ENCODE measurements around the gene CBLIF.

DNA sequence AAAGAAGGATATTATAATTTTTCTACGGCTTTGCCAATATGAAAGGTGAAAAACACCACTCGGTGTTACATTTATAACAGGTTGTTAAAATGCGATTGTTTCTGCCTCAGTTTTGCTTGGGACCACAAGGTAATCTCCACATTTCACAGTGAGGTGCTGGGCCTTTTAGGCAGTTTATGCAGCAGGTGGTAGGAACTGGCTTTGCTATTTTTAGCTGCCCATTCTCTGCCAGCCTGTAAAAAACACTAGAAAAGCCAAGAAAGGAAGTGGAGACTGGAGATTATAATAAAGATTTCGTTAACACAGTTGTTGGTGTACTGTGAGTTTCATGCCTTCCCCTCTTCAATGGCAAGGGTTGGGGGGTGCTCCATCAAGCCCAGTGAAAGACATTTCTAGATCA lies 26.7 kb downstream of the CBLIF start:
- TF ChIP-seq TAF1 (conservative IDR thresholded peaks at IDR 0.05), result no peak
- TF ChIP-seq, protein P1, sequence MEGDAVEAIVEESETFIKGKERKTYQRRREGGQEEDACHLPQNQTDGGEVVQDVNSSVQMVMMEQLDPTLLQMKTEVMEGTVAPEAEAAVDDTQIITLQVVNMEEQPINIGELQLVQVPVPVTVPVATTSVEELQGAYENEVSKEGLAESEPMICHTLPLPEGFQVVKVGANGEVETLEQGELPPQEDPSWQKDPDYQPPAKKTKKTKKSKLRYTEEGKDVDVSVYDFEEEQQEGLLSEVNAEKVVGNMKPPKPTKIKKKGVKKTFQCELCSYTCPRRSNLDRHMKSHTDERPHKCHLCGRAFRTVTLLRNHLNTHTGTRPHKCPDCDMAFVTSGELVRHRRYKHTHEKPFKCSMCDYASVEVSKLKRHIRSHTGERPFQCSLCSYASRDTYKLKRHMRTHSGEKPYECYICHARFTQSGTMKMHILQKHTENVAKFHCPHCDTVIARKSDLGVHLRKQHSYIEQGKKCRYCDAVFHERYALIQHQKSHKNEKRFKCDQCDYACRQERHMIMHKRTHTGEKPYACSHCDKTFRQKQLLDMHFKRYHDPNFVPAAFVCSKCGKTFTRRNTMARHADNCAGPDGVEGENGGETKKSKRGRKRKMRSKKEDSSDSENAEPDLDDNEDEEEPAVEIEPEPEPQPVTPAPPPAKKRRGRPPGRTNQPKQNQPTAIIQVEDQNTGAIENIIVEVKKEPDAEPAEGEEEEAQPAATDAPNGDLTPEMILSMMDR (IDR thresholded peaks at IDR 0.05; ENCODE audit: low read depth, low read length, missing input control), result no peak
- TF ChIP-seq GABPA (IDR thresholded peaks at IDR 0.05 in 1 of 2, conservative IDR thresholded peaks at IDR 0.05 in 1 of 2), result no peak
- no peak for TF ChIP-seq EGR1 (IDR thresholded peaks at IDR 0.05; ENCODE audit: low read depth in 2 of 2)
- TF ChIP-seq, protein P2, sequence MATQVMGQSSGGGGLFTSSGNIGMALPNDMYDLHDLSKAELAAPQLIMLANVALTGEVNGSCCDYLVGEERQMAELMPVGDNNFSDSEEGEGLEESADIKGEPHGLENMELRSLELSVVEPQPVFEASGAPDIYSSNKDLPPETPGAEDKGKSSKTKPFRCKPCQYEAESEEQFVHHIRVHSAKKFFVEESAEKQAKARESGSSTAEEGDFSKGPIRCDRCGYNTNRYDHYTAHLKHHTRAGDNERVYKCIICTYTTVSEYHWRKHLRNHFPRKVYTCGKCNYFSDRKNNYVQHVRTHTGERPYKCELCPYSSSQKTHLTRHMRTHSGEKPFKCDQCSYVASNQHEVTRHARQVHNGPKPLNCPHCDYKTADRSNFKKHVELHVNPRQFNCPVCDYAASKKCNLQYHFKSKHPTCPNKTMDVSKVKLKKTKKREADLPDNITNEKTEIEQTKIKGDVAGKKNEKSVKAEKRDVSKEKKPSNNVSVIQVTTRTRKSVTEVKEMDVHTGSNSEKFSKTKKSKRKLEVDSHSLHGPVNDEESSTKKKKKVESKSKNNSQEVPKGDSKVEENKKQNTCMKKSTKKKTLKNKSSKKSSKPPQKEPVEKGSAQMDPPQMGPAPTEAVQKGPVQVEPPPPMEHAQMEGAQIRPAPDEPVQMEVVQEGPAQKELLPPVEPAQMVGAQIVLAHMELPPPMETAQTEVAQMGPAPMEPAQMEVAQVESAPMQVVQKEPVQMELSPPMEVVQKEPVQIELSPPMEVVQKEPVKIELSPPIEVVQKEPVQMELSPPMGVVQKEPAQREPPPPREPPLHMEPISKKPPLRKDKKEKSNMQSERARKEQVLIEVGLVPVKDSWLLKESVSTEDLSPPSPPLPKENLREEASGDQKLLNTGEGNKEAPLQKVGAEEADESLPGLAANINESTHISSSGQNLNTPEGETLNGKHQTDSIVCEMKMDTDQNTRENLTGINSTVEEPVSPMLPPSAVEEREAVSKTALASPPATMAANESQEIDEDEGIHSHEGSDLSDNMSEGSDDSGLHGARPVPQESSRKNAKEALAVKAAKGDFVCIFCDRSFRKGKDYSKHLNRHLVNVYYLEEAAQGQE (IDR thresholded peaks at IDR 0.05), result no peak
- TF ChIP-seq, protein P3, sequence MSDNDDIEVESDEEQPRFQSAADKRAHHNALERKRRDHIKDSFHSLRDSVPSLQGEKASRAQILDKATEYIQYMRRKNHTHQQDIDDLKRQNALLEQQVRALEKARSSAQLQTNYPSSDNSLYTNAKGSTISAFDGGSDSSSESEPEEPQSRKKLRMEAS (IDR thresholded peaks at IDR 0.05), result no peak
- TF ChIP-seq RXRA (IDR thresholded peaks at IDR 0.05), result no peak
- TF ChIP-seq, protein P4, sequence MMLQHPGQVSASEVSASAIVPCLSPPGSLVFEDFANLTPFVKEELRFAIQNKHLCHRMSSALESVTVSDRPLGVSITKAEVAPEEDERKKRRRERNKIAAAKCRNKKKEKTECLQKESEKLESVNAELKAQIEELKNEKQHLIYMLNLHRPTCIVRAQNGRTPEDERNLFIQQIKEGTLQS (IDR thresholded peaks at IDR 0.05), result no peak
- TF ChIP-seq HNF4A (conservative IDR thresholded peaks at IDR 0.05), result no peak
- TF ChIP-seq, protein P5, sequence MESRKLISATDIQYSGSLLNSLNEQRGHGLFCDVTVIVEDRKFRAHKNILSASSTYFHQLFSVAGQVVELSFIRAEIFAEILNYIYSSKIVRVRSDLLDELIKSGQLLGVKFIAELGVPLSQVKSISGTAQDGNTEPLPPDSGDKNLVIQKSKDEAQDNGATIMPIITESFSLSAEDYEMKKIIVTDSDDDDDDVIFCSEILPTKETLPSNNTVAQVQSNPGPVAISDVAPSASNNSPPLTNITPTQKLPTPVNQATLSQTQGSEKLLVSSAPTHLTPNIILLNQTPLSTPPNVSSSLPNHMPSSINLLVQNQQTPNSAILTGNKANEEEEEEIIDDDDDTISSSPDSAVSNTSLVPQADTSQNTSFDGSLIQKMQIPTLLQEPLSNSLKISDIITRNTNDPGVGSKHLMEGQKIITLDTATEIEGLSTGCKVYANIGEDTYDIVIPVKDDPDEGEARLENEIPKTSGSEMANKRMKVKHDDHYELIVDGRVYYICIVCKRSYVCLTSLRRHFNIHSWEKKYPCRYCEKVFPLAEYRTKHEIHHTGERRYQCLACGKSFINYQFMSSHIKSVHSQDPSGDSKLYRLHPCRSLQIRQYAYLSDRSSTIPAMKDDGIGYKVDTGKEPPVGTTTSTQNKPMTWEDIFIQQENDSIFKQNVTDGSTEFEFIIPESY (IDR thresholded peaks at IDR 0.05), result no peak
- TF ChIP-seq YY1 (IDR thresholded peaks at IDR 0.05), result no peak
- no peak for TF ChIP-seq RAD21 (IDR thresholded peaks at IDR 0.05)
